WTC11 (cell line): ENCODE data around the gene LTA. TPM values are rescaled to one million over a fixed set of nuclear protein-coding genes. Genes with fewer than 3 reads are reported as not detected.
A peak's percentile ranks its signal among the peaks of the same experiment; 100 is the strongest.

Source experiments
- ATAC-seq: fragments of 200-7000 bp; cut with Tn5 transposase; 2 replicates; pipeline ENCODE4 v1.10.0; 2021; ENCODE audit warnings: mild to moderate bottlenecking, moderate library complexity
- CTCF ChIA-PET: fragments of 300-600 bp; sonication (Branson Sonifier 250); formaldehyde crosslinking; loops from one replicate; lab custom pipeline; 2021; ENCODE audit warnings: antibody characterized with exemption; lab: Charles Lee
- POLR2A ChIA-PET: fragments of 350-600 bp; sonication (Branson Sonifier 250); formaldehyde crosslinking; loops from one replicate; lab custom pipeline; 2021; ENCODE audit warnings: antibody characterized with exemption; lab: Charles Lee
- DNase-seq: peaks from one replicate; pipeline ENCODE4 v3.0.0; 2021; ENCODE audit warnings: low spot score
- H3K27ac Mint-ChIP-seq: 2 replicates; pipeline ENCODE4 v1.8.0; 2021; ENCODE audit warnings: mixed read lengths
- H3K27me3 Mint-ChIP-seq: 2 replicates; pipeline ENCODE4 v1.8.0; 2021; ENCODE audit warnings: low read depth, mild to moderate bottlenecking, moderate library complexity, mixed read lengths
- H3K36me3 Mint-ChIP-seq: 2 replicates; pipeline ENCODE4 v1.8.0; 2021; ENCODE audit warnings: mixed read lengths
- H3K4me1 Mint-ChIP-seq: 2 replicates; pipeline ENCODE4 v1.8.0; 2022; ENCODE audit warnings: mixed read lengths
- H3K4me3 Mint-ChIP-seq: 2 replicates; pipeline ENCODE4 v1.8.0; 2021; ENCODE audit warnings: mild to moderate bottlenecking, moderate library complexity, mixed read lengths
- H3K9me3 Mint-ChIP-seq: 2 replicates; pipeline ENCODE4 v1.8.0; 2021; ENCODE audit warnings: mixed read lengths
- AR ChIP-seq: fragments of 250-450 bp; sonication (Bioruptor Pico); IDR thresholded peaks from 2 replicates; pipeline ENCODE4 v1.9.0; 2021; ENCODE audit warnings: mild to moderate bottlenecking
- HMGA2 ChIP-seq: fragments of 250-450 bp; sonication (Bioruptor Pico); IDR thresholded peaks from 2 replicates; pipeline ENCODE4 v1.4.0; 2021; ENCODE audit warnings: mild to moderate bottlenecking, moderate library complexity
- JAZF1 ChIP-seq: fragments of 250-450 bp; sonication (Bioruptor Pico); IDR thresholded peaks from 2 replicates; pipeline ENCODE4 v1.9.0; 2021; ENCODE audit warnings: moderate library complexity, mild to moderate bottlenecking, inconsistent platforms
- KAT7 ChIP-seq: sonication (generic); formaldehyde crosslinking; IDR thresholded peaks from 2 replicates; pipeline ENCODE4 v1.8.1; 2023; ENCODE audit warnings: missing genetic modification reagents, mild to moderate bottlenecking, borderline replicate concordance
- MYBL2 ChIP-seq: sonication (generic); formaldehyde crosslinking; IDR thresholded peaks from 2 replicates; pipeline ENCODE4 v1.8.1; 2023; ENCODE audit warnings: mild to moderate bottlenecking, moderate library complexity, missing genetic modification reagents
- NFATC4 ChIP-seq: fragments of 250-450 bp; sonication (Bioruptor Pico); IDR thresholded peaks from 2 replicates; pipeline ENCODE4 v1.9.0; 2021; ENCODE audit warnings: mild to moderate bottlenecking
- NR1H2 ChIP-seq: sonication (generic); formaldehyde crosslinking; IDR thresholded peaks from 2 replicates; pipeline ENCODE4 v1.9.0; 2021; ENCODE audit warnings: mild to moderate bottlenecking, moderate library complexity, missing genetic modification reagents
- PRRX2 ChIP-seq: fragments of 250-450 bp; sonication (Bioruptor Pico); IDR thresholded peaks from 2 replicates; pipeline ENCODE4 v1.8.0; 2021; ENCODE audit warnings: mild to moderate bottlenecking
- SMAD3 ChIP-seq: sonication (generic); formaldehyde crosslinking; IDR thresholded peaks from 2 replicates; pipeline ENCODE4 v1.8.0; 2022; ENCODE audit warnings: missing genetic modification reagents, mild to moderate bottlenecking, borderline replicate concordance
- TEAD4 ChIP-seq: sonication (generic); formaldehyde crosslinking; IDR thresholded peaks from 2 replicates; pipeline ENCODE4 v1.8.0; 2022; ENCODE audit warnings: mild to moderate bottlenecking, missing genetic modification reagents
- ZMAT4 ChIP-seq: fragments of 250-450 bp; sonication (Bioruptor Pico); IDR thresholded peaks from 2 replicates; pipeline ENCODE4 v1.9.0; 2021; ENCODE audit warnings: mild to moderate bottlenecking
- ZNF416 ChIP-seq: fragments of 250-450 bp; sonication (Bioruptor Pico); IDR thresholded peaks from 2 replicates; pipeline ENCODE4 v1.9.0; 2021; ENCODE audit warnings: mild to moderate bottlenecking, inconsistent platforms
- ZNF423 ChIP-seq: fragments of 250-450 bp; sonication (Bioruptor Pico); IDR thresholded peaks from 2 replicates; pipeline ENCODE4 v2.1.2; 2022; ENCODE audit warnings: mild to moderate bottlenecking, moderate library complexity
- ZNF532 ChIP-seq: fragments of 250-450 bp; sonication (Bioruptor Pico); IDR thresholded peaks from 2 replicates; pipeline ENCODE4 v1.9.0; 2021; ENCODE audit warnings: mild to moderate bottlenecking, borderline replicate concordance
- ZNF671 ChIP-seq: fragments of 250-450 bp; sonication (Bioruptor Pico); IDR thresholded peaks from 2 replicates; pipeline ENCODE4 v1.8.0; 2021; ENCODE audit warnings: mild to moderate bottlenecking
- total RNA-seq: library from RNA; stranded (reverse); gene quantifications from 3 replicates; pipeline ENCODE4 v1.2.3, GENCODE V29; 2021
- TF ChIP-seq, protein P1 (sequence below): fragments of 250-450 bp; sonication (Bioruptor Pico); conservative IDR thresholded peaks from 2 replicates; pipeline ENCODE4 v1.9.0; 2021; ENCODE audit warnings: mild to moderate bottlenecking

Gene LTA
- total RNA-seq, 1 experiment from 2014 or later, result 0.46 TPM

DNA sequence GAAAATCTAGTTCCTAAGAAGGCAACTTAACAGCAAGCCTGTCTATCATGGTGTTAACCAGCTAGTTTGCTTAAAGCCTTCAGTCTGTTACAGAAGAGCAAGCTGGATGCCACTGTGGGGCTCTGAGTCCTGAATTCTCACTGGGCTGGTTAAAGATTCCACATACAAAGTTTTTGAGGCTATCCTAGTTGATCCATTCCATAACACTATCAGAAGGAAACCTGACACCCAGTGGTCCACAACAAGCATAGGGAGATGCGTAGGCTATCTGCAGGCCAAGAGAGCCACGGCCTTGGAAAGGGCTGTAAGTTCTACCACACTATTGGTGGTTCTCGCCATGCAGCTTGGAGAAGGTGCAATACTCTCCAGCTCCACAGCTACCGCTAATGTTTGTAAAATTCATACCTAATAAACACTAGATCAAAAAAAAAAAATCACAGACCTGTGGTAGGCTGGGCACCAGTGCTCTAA is 43.7 kb upstream of the LTA start:
- peak overlapping the region; percentile 93 for H3K27ac Mint-ChIP-seq
- no peak overlapping the region for H3K4me3 Mint-ChIP-seq
- CTCF ChIA-PET, result interaction anchor here (0.6 to 1.9 kb wide), 8 partner anchors 10 to 667 kb away, joined by 3 to 6 read pairs (median 4); partner anchors contain the start of gene MICB
- POLR2A ChIA-PET, result interaction anchor here (1.9 to 2.2 kb wide), 4 partner anchors 12 to 31 kb away, joined by 8 to 17 read pairs (median 11); partner anchors contain the start of genes ATP6V1G2, DDX39B, MICB and NFKBIL1
- ATAC-seq, result peak; percentile 13
- TF ChIP-seq AR (CRISPR knock-in tag) (no peak), ZNF423 (CRISPR knock-in tag) (no peak), HMGA2 (CRISPR knock-in tag) (no peak), KAT7 (CRISPR knock-in tag) (no peak), SMAD3 (CRISPR knock-in tag) (no peak), NR1H2 (CRISPR knock-in tag) (no peak)
- TF ChIP-seq, all 79 proteins: peak for 0
- Mint-ChIP-seq H3K4me1 (peaks cover 32% of the 10 kb centered on the region), H3K27me3 (no peaks in the 10 kb centered on the region), H3K36me3 (peaks cover 37% of the 10 kb centered on the region), H3K9me3 (no peaks in the 10 kb centered on the region)
- no peak for DNase-seq

GRCh38 chr6:31528821-31529328 is 43.2 kb upstream of the LTA start, which contains the start of gene MCCD1:
MCCD1 (plus strand) TSS chr6:31528962; CDS start chr6:31529015, 53 bp downstream.
- Mint-ChIP-seq H3K9me3 (no peaks in the 10 kb centered on the region), H3K27ac (peak within 1 kb of the TSS; percentile 93), H3K4me3 (no peak within 1 kb of the TSS), H3K36me3 (peaks cover 42% of the 10 kb centered on the region), H3K27me3 (no peaks in the 10 kb centered on the region), H3K4me1 (peaks cover 36% of the 10 kb centered on the region)
- ChIA-PET CTCF (interaction anchor here (0.7 to 1.9 kb wide), 10 partner anchors 10 to 86 kb away, joined by 3 to 10 read pairs (median 4); partner anchors contain the start of genes ATP6V1G2 and MICB), POLR2A (interaction anchor here (1.9 to 2.2 kb wide), 4 partner anchors 12 to 31 kb away, joined by 8 to 17 read pairs (median 11); partner anchors contain the start of genes ATP6V1G2, DDX39B, MICB and NFKBIL1)
- ATAC-seq (peak; percentile 55), DNase-seq (no peak)
- TF ChIP-seq PRRX2 (CRISPR knock-in tag) (peak; percentile 80; the same call in 1 of the 2 replicates), NFATC4 (peak; percentile 78), ZNF532 (CRISPR knock-in tag) (peak; percentile 72; the same call in 1 of the 2 replicates), ZNF416 (CRISPR knock-in tag) (peak; percentile 61), MYBL2 (CRISPR knock-in tag) (no peak), TEAD4 (CRISPR knock-in tag) (no peak), ZNF423 (CRISPR knock-in tag) (peak; percentile 60; the same call in 1 of the 2 replicates), AR (CRISPR knock-in tag) (peak; percentile 85; the same call in 1 of the 2 replicates), ZNF671 (peak; percentile 87; the same call in 1 of the 2 replicates), ZMAT4 (peak; percentile 79; the same call in 1 of the 2 replicates), JAZF1 (no peak)
- TF ChIP-seq, protein P1, sequence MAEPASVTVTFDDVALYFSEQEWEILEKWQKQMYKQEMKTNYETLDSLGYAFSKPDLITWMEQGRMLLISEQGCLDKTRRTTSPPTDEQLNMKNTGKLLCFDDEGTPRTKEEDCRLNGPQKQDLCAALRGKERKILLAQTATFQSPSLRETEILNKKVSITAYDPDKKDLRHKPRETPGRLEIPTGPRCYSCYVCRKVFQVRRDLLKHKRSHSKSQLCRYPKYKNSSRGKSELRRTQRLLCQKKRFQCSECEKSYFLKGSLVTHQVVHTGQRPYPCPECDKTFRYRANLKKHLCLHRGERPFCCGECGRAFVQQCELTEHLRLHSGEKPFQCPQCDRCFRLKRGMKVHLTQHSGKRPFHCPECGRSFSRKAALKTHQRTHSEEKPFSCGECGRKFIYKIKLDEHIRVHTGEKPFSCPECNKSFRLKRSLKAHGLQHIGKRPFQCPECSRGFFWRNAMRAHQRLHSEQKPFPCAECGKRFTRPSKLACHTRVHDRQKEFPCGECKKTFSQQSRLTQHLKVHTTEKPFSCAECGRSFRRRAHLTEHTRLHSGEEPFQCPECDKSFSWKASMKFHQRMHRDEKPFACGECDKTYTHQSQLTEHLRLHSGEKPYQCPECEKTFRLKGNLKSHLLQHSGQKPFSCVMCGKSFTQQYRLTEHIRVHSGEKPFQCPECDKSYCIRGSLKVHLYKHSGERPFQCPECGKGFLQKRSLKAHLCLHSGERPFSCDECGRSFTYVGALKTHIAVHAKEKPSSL (CRISPR knock-in tag), result peak; percentile 83
